Measurements from ENCODE around the gene HECW1.

- TF ChIP-seq, protein P1, sequence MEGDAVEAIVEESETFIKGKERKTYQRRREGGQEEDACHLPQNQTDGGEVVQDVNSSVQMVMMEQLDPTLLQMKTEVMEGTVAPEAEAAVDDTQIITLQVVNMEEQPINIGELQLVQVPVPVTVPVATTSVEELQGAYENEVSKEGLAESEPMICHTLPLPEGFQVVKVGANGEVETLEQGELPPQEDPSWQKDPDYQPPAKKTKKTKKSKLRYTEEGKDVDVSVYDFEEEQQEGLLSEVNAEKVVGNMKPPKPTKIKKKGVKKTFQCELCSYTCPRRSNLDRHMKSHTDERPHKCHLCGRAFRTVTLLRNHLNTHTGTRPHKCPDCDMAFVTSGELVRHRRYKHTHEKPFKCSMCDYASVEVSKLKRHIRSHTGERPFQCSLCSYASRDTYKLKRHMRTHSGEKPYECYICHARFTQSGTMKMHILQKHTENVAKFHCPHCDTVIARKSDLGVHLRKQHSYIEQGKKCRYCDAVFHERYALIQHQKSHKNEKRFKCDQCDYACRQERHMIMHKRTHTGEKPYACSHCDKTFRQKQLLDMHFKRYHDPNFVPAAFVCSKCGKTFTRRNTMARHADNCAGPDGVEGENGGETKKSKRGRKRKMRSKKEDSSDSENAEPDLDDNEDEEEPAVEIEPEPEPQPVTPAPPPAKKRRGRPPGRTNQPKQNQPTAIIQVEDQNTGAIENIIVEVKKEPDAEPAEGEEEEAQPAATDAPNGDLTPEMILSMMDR (IDR thresholded peaks at IDR 0.05) = no peak
- TF ChIP-seq POLR2A (IDR thresholded peaks at IDR 0.05; ENCODE audit: low read depth) (no peak), POLR2AphosphoS5 (IDR thresholded peaks at IDR 0.05) (no peak)
Measured at GRCh38 chr7:43516581-43517342, 404.3 kb downstream of the HECW1 start.

All from esophagus muscularis mucosa (tissue), 3 donors.